ENCODE data around the gene SLC5A2.
"Not testable (repeated sequence)": the region's sequence is repeated elsewhere in the genome, so short reads cannot be mapped to it uniquely, and the experiment has no call there.

Gene SLC5A2

GRCh38 chr16:31501966-31502348 is 19.0 kb downstream of the SLC5A2 start:
- no peak for DNase-seq (ENCODE audit: low spot score)
- no peak for TF ChIP-seq CTCF (conservative IDR thresholded peaks at IDR 0.05; ENCODE audit: low read depth)
- H3K27ac ChIP-seq = no peak overlapping the region
- ChIA-PET POLR2A (ENCODE audit: low non-redundant PET) (no interaction called here), CTCF (no interaction called here)

GRCh38 chr16:31502981-31503380 is 20.1 kb downstream of the SLC5A2 start:
- CTCF ChIA-PET = no interaction called here
- POLR2A ChIA-PET (ENCODE audit: low non-redundant PET) = no interaction called here
- no peak for TF ChIP-seq CTCF (conservative IDR thresholded peaks at IDR 0.05; ENCODE audit: low read depth)
- H3K27ac ChIP-seq = no peak overlapping the region
- DNase-seq (ENCODE audit: low spot score) = no peak

- DNase-seq (ENCODE audit: low spot score); POLR2A ChIA-PET (ENCODE audit: low non-redundant PET); CTCF ChIA-PET; H3K27ac ChIP-seq: not testable (repeated sequence)
Observed at GRCh38 chr16:31503555-31503954, 20.6 kb downstream of the SLC5A2 start.

- no peak overlapping the region for H3K27ac ChIP-seq
- POLR2A ChIA-PET (ENCODE audit: low non-redundant PET) = no interaction called here
- DNase-seq (ENCODE audit: low spot score) = no peak
- CTCF ChIA-PET = interaction anchor here (0.7 kb wide), 1 partner anchor 16 kb away, joined by 3 read pairs; no protein-coding TSS in a partner anchor
- no peak for TF ChIP-seq CTCF (conservative IDR thresholded peaks at IDR 0.05; ENCODE audit: low read depth)
Observed at GRCh38 chr16:31504159-31504558, 21.2 kb downstream of the SLC5A2 start.

- ChIA-PET CTCF (no interaction called here), POLR2A (ENCODE audit: low non-redundant PET) (no interaction called here)
Observed at GRCh38 chr16:31505483-31505882, 22.6 kb downstream of the SLC5A2 start.

GRCh38 chr16:31507617-31507928 is 24.6 kb downstream of the SLC5A2 start:
- TF ChIP-seq CTCF (conservative IDR thresholded peaks at IDR 0.05; ENCODE audit: low read depth) = no peak
- CTCF ChIA-PET = interaction anchor here (0.5 kb wide), 1 partner anchor 357 kb away, joined by 3 read pairs; no protein-coding TSS in a partner anchor
- peak; percentile 18 for DNase-seq (ENCODE audit: low spot score)
- H3K27ac ChIP-seq = peak overlapping the region; percentile 80
- POLR2A ChIA-PET (ENCODE audit: low non-redundant PET) = interaction anchor here (0.5 to 1.1 kb wide), 3 partner anchors 16 to 205 kb away, joined by 3 to 4 read pairs (median 4); a partner anchor contains a TSS

More at GRCh38 chr16:31505483-31505882, 22.6 kb downstream of the SLC5A2 start:
- no peak for DNase-seq (ENCODE audit: low spot score)
- no peak for TF ChIP-seq CTCF (conservative IDR thresholded peaks at IDR 0.05; ENCODE audit: low read depth)
- no peak overlapping the region for H3K27ac ChIP-seq

- no peak for TF ChIP-seq CTCF (conservative IDR thresholded peaks at IDR 0.05; ENCODE audit: low read depth)
- ChIA-PET CTCF (interaction anchor here (0.5 kb wide), 1 partner anchor 358 kb away, joined by 3 read pairs; no protein-coding TSS in a partner anchor), POLR2A (ENCODE audit: low non-redundant PET) (interaction anchor here (0.5 to 1.1 kb wide), 3 partner anchors 17 to 205 kb away, joined by 3 to 4 read pairs (median 4); a partner anchor contains a TSS)
- H3K27ac ChIP-seq = peak within 1 kb of the TSS; percentile 80
- peak; percentile 71 for DNase-seq (ENCODE audit: low spot score)
Observed at GRCh38 chr16:31507929-31508705, 25.2 kb downstream of the SLC5A2 start, which contains the start of gene RUSF1. TSS of gene RUSF1 (minus strand) at chr16:31508391. CDS start at chr16:31508373, 18 bp downstream.
